BE2C (cell line): ENCODE measurements around the gene PILRA.

Experiments used
- DNase-seq: peaks from one replicate; pipeline ENCODE4 v3.0.0-alpha.2; 2020
- H3K27me3 ChIP-seq: fragments of 250-450 bp; sonication (Bioruptor Pico); 2 replicates; pipeline ENCODE4 v1.5.1; 2020; ENCODE audit warnings: mild to moderate bottlenecking
- H3K36me3 ChIP-seq: fragments of 250-450 bp; sonication (Bioruptor Pico); 2 replicates; pipeline ENCODE4 v1.5.1; 2020; ENCODE audit warnings: mild to moderate bottlenecking
- H3K4me1 ChIP-seq: fragments of 250-450 bp; sonication (Bioruptor Pico); 2 replicates; pipeline ENCODE4 v1.5.1; 2020
- H3K4me3 ChIP-seq: 2 replicates; pipeline ENCODE4 v1.5.1; 2011; ENCODE audit warnings: low read depth, low read length
- H3K9me3 ChIP-seq: fragments of 250-450 bp; sonication (Bioruptor Pico); 2 replicates; pipeline ENCODE4 v1.5.1; 2020
- CTCF ChIP-seq: IDR thresholded peaks from 2 replicates; pipeline ENCODE4 v1.5.1; 2012; ENCODE audit warnings: mild to moderate bottlenecking, low read depth, low read length

PILRA gene

GRCh38 chr7:100367251-100367620 is 6.1 kb upstream of the PILRA start:
- peaks cover 17% of the 10 kb centered on the region for H3K36me3 ChIP-seq

GRCh38 chr7:100367676-100368613 is 5.3 kb upstream of the PILRA start:
- no peak for DNase-seq
- no peaks in the 10 kb centered on the region for H3K27me3 ChIP-seq
- peaks cover 12% of the 10 kb centered on the region for H3K36me3 ChIP-seq
- TF ChIP-seq CTCF: no peak
- H3K9me3 ChIP-seq: no peaks in the 10 kb centered on the region
- no peak overlapping the region for H3K4me3 ChIP-seq
- H3K4me1 ChIP-seq: no peaks in the 10 kb centered on the region; the same call in 1 of the 2 replicates

More at GRCh38 chr7:100367251-100367620, 6.1 kb upstream of the PILRA start:
- H3K27me3 ChIP-seq: no peaks in the 10 kb centered on the region
- TF ChIP-seq CTCF: no peak
- no peaks in the 10 kb centered on the region for H3K9me3 ChIP-seq
- H3K4me1 ChIP-seq: no peaks in the 10 kb centered on the region; the same call in 1 of the 2 replicates
- no peak for DNase-seq
- H3K4me3 ChIP-seq: no peak overlapping the region

- Histone ChIP-seq H3K9me3 (no peaks in the 10 kb centered on the region), H3K36me3 (peaks cover 6% of the 10 kb centered on the region; the same call in 1 of the 2 replicates), H3K4me1 (no peaks in the 10 kb centered on the region; the same call in 1 of the 2 replicates), H3K4me3 (no peak overlapping the region), H3K27me3 (no peaks in the 10 kb centered on the region)
- TF ChIP-seq CTCF: no peak
- no peak for DNase-seq
Observed at GRCh38 chr7:100369105-100369504, 4.2 kb upstream of the PILRA start.

- no peak for DNase-seq
- Histone ChIP-seq H3K4me3 (no peak overlapping the region), H3K27me3 (no peaks in the 10 kb centered on the region), H3K36me3 (peaks cover 6% of the 10 kb centered on the region; the same call in 1 of the 2 replicates), H3K4me1 (no peaks in the 10 kb centered on the region; the same call in 1 of the 2 replicates), H3K9me3 (no peaks in the 10 kb centered on the region)
- no peak for TF ChIP-seq CTCF
Observed at GRCh38 chr7:100370303-100370702, 3.0 kb upstream of the PILRA start.

- Histone ChIP-seq H3K36me3 (peaks cover 6% of the 10 kb centered on the region; the same call in 1 of the 2 replicates), H3K9me3 (no peaks in the 10 kb centered on the region), H3K4me3 (no peak overlapping the region), H3K4me1 (no peaks in the 10 kb centered on the region; the same call in 1 of the 2 replicates), H3K27me3 (no peaks in the 10 kb centered on the region)
- TF ChIP-seq CTCF: no peak
- no peak for DNase-seq
Observed at GRCh38 chr7:100370746-100371145, 2.5 kb upstream of the PILRA start.
